ENCODE data around the gene DZIP1L.

Gene DZIP1L

DNA sequence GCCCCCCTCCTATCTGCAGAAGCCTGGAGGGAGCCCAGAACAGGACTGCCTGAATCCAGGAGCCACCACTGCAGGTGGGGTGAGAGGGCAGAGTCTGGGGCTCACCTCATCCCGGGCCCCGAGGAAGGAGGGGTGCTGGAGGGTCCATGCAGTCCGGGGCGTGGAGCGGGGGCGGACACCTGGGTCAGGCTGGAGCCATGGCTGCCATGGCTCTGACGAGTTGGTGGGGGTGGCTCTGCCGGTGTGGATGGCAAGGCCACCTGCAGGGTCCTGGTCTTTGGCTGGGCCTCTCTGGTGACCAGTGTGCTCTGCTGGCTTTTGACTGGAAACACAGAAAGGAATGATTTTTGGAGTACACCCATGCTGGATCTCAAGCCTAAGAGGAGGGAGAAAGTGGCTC is 47.4 kb downstream of the DZIP1L start:
- no peak for DNase-seq (ENCODE audit: low read depth in 2 of 2)

DNA sequence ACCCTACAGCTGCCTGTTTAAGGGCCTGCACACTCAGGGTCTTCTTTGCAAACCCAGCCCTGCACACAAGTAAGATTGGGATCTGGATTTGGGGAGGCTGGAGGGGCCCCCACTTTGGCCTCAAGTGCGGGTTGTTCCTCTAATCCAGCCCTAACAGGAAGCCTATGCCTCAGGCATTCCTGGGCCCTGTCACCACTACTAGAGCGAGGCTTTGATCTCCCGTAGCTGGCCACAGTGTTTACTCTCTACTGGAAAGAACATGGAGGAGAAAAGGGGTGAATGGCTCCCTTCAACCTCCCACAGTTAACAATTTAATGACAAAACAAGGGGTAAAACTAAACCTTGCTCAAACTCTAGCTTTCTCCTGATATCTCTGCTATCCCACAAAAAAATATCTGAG is 48.4 kb downstream of the DZIP1L start:
- no peak for DNase-seq (ENCODE audit: low read depth in 2 of 2)

DNA sequence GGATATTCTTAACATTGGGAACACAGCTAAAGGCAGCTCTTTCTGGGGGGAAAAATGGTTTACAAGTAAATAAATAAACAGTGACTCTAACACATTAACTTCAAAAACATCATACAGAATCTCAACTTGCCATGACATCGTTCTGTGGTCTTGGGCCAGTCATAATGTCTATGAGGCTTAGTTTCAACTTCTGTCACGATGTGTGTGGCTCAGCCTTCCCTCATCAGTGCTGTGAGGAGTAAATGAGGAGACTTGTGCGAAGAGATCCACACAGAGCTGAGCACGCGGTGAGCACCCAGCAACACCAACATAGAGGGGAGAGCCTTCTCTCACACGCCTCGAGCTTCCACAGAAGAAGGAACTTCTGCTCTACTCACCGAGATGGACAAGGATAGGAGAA is 49.0 kb downstream of the DZIP1L start:
- no peak for DNase-seq (ENCODE audit: low read depth in 2 of 2)

DNA sequence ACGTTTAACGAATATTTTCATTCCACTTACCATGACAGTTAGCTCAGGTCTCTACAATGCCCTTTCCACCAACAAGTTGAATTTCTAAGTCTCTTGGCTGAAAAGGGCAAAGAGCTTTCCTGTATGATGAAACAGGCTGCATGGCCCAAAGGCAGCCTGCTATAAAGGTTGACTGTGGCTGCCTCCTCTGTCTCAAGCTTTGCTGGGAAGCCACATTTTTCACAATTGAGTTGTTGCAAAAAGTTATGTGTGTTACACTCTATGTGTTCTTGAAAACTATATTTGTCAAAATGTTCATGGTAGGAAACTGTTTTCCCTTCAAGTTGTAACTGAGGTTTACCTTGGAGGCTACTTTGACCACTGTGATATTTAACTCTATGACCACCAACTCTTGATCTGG is 49.5 kb downstream of the DZIP1L start:
- DNase-seq (ENCODE audit: low read depth in 2 of 2): no peak

DNA sequence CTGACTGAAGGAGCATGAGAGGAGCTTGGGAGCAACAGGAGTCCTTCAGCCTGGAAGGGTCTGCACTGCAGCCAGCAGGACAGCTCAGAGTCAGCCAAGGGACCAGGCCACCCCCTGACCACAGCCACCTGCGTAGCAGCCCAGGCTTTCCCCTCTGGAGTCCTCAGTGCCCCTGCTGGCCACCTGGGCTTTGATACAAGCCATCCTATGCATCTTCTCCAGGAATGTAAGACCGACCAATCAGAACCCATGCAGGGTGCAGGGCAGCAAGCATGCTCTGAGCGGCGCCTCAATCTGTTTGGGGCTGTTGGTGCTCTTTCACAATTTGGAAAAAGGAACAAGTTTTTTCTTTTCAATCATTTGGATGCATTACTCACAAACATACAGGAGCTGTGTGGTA is 52.0 kb downstream of the DZIP1L start:
- DNase-seq (ENCODE audit: low read depth in 2 of 2): no peak

DNA sequence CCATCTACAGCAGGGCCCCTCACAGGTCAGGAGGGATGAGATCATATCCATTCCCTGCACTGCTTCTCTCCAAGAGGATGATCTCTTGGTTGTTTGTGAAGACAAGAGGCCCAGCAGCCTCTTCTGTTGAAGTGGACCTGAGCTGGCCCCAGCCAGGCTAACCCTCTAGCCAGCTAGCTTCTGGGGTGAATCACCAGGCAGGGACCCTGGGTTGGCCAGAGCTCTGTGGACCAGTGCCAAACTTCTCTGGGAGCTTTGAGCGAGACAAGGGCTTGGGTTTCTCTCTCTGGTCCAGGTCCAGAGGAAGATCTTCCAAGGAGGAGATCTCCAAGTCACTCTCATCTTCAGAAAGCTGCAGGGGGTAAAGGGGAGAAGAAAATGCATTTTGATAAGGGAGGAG is 52.8 kb downstream of the DZIP1L start:
- no peak for DNase-seq (ENCODE audit: low read depth in 2 of 2)

DNA sequence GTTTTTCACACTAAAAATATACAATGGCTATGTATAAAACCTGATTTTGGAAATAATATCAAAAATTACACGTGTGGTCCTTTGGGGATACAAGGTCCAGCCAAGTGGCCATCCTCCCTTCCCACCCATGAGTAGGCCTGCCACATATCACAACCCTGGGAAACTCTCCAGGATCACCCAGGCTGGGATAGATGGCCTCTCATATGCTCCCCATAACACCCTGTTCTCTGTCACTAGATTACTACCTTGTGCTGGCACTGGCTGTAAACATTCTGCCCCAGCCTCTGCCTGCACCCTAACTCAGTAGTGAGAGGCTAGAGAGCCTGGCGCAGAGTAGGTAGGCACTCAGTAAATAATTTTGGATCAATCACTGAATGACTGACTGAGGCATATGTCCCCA is 53.4 kb downstream of the DZIP1L start:
- no peak for DNase-seq (ENCODE audit: low read depth in 2 of 2)

DNA sequence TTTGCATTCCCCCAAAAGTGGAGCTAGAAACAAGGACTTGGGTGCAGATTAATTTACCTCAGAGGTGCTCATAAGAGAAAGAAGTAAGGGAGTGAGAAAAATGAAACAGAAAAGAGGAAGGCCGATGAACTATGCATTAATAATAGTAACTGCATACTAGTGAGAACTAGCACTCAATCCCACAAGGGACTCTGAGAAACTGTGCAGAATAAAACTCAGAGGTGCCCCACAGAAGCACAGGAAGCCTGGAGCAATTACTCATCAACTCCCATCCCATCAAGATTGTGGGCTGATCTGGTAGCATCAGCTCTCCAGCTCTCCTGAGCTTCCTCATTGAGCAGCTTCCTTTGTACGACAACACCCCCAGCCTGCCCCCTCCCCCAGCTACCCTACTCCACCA is 54.6 kb downstream of the DZIP1L start:
- DNase-seq (ENCODE audit: low read depth in 2 of 2): no peak

DNA sequence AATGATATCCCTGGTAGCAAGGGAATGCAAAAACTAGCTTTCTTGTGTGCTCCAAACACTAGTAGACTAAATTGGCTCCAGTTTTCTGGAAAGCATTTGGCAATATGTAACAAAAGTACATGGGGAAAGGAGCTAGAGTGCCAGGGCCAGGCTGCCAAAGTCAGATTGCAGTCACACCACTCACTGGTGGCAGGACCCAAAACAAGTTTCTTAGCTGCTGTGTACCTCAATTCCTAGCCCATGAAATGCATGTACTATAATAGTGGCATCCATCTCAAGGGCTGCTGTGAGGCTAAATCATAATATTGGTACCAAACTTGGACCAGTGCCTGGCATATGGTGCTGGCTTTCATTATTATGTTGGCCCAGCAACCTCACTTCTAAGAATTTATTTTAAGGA is 56.1 kb downstream of the DZIP1L start:
- DNase-seq (ENCODE audit: low read depth in 2 of 2): no peak

DNA sequence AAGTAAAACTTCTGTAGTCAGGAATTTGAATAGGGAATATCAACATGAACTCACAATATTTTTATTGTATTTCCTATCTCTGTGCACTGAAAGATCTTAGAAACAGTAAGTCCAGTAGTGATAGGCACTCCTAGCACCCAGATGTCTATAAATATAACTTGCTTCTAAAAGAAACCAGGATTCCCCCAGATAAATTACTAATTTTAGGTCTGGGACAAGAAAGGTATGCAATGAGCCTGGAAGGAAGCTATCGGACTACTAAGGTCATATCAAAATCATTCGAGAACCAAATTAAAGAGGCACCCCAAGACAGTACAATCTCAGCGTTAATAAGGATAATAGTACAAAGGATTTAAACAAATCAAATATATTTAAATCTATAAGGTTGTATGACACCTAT is 58.0 kb downstream of the DZIP1L start:
- DNase-seq (ENCODE audit: low read depth in 2 of 2): no peak

DNA sequence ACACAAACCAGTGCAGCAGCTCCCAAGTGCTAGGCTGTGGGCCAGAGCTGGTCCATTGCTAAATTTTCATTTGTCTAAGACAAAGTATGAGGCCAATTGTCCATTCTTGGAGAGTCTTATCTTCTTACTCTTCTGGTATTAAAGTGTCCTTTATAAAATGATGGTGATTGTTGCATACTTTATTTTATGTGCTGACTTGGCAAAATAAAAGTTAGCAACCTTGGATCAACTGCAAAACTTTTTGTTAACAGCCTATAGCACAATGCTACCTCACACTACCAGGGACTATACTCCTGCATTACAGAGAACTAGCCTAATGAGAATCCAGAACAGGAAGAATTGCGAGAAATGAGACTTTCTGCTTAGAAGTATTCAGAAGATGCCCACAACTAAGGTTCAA is 61.4 kb downstream of the DZIP1L start:
- no peak for DNase-seq (ENCODE audit: low read depth in 2 of 2)

DNA sequence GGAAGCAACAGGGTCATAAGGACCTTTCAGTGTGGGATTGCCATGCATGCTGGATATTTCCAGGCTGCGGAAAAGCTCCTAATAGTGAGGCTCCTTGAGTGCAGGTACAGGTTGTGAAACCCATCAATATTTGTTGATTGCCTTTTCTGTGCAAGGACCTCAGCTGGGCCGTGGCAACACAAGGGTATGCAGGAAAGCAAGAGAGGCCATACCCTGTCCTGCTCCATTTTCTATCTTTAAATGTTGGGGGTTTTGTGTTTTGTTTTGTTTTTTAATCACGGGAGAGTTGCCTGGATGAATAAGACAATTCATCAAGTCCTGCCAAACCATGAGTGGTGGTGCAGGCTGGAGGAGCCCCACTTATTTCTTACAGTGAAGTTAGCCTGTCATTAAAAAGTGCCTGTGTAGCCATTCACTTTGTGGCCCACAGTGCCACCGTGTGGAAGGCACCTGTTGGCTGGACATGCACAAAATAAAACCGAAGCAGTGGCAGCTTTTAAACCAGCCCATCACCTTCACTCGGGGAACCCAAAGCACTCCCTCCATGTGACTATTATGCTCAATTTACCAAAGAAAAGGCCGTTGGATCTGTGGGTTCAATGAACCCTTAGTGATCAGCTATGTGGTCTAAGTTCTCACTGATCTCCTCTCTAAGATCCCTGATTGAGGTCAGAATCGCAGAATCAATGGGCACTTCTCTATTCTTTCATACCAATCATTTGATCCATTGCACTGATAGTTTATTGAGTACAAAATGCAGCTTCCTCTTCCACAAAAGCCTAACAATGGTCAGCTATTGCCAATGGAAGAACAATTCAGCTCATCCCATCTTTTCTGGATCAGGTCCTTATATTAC is 63.2 kb downstream of the DZIP1L start:
- DNase-seq (ENCODE audit: low read depth in 2 of 2): no peak

DNA sequence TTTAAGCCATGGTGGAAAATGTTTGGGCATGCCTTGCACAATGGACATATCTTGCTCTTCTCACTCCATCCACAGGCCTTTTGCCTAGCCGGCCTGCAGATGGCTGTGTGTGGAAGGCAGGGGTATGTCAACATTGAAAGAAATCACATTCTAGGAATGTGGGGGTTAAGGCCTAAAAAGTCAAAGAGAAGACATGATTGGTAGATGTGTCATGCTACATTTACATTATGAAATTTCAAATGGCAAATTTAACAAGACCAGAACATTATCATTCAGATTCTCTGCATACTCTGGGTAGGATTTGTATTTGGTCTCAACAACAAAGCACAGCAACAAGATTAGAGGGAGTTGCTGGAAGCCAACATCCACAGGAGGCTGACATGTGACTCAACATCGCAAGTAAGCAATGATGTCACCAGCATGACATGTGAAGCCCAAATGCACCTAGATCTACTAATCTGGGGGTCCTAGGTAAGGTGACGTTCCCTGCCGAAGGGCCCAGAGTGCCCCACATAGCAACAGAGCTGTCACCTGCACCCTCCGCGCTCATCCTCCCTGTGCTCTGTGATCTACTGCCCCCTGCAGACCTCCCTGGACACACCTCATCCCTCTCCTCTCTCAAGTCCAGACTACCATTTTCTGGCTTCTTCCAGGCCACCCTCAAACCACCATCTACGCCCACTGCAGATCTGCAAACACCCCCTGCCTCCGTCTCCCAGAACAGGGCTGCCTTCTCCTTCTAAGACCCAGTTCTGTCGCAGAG is 66.1 kb downstream of the DZIP1L start:
- no peak for DNase-seq (ENCODE audit: low read depth in 2 of 2)

DNA sequence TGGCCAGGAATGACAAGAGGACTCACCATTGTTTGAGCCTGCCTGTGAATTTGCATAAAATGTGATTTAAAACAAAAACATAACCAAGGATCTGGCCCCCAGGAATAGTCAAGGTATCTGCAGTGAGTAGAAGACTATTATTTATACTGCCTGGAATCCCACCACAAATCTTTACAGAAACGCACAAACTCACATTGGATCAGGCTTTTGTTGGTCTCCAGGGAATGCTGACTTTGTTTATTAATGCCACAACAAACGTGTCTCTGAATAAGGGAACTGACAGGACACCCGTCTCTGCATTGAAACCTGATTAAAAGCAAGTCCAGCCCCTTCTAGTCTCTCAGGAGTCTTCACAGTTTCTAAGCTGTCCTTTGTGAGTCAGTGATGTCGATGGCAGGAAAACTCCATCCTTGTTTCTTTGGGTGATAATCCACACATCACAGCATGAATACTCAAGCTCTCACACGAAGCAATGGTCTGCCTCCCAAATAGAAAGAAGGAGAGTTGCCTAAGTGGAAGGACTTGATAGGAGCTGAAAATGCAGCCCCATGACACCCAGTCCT is 67.7 kb downstream of the DZIP1L start:
- no peak for DNase-seq (ENCODE audit: low read depth in 2 of 2)

DNA sequence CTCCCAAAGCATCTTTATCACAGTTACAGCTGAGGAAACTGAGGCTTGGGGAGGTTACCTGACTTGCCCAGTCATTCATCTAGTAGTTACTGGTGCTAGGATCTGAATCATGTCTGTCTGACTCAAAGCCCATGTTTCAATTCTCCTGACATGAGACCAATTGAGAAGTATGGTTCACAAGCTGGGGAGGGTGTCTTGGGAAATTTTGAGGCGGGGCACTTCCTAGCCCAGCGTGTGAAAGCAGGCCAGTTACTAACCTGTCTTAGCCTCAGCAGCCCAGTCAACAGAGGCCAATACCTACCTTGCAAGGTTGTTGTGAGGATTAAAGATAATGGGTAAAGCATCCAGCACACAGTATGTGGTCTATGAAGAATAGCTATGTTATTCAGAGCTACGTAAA is 68.5 kb downstream of the DZIP1L start:
- DNase-seq (ENCODE audit: low read depth in 2 of 2): no peak

DNA sequence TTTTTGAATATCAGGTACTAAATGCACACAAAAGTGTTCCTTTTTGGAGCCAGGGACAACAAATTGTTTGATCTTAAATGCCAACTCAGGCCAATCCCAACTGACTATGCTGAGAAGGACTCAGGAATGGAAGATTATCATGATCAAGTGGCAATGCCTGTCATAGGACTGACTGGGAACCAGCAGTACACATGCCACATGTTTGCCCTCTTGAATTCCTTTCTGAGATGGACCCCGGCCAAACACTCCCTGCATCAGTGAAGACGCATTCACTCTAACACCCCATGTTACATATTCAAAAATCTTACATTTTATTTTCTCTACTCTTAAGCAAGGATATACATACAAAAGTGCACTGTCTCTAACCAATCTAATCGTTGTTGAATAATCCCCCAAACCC is 69.3 kb downstream of the DZIP1L start:
- DNase-seq (ENCODE audit: low read depth in 2 of 2): no peak

DNA sequence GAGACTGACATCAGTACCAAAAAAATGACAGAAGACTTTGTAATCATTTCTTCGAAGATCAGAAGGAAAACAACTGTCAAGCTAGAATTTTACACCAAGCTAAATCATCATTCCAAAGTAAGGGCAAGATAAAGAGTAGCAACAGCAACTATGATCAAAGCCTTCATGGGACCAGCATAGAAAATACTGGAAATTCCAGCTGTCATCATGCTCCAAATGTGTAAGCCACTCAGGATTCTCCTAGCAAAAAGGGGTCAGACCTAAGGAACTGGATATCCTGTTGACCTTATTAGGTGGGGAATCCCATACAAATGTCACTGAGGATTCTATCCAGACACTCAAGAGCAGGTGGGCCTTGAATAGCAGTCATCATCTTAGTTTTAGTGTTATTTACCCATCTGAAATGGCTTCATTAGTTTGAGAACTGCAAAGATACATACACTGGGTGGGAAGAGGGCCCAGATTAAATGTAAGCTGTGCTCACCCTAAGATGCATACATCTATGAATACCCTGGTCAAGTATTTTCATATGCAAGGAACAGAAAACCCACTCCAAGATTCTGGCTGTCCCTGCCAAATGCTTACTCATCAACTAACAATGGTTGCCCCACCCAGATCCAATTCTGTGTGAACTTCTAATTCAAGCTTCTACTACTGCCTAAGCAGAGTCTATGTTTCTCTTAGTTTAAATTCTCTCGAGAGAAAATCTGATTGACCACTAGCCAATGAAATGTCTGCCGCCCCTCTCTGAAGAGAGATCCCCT is 72.0 kb downstream of the DZIP1L start:
- DNase-seq (ENCODE audit: low read depth in 2 of 2): no peak

DNA sequence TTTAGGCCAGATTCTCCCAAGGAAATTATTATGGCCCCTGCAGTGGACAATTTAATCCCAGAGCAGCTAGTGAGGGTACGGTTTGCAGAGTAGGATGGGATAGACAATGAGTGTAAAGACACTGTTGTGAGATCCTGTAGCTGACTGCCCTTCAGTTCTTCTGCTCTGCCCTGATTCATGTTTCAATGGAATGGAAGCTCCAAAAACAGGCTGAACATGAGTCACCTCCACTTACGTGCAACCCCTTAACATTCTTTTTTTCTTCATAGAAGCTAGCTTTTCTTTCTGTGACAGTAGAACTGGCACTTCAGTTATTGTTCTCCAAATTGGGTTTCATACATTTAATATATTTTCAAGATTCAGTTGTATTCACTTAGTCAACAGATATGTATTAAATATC is 73.4 kb downstream of the DZIP1L start:
- DNase-seq (ENCODE audit: low read depth in 2 of 2): no peak

DNA sequence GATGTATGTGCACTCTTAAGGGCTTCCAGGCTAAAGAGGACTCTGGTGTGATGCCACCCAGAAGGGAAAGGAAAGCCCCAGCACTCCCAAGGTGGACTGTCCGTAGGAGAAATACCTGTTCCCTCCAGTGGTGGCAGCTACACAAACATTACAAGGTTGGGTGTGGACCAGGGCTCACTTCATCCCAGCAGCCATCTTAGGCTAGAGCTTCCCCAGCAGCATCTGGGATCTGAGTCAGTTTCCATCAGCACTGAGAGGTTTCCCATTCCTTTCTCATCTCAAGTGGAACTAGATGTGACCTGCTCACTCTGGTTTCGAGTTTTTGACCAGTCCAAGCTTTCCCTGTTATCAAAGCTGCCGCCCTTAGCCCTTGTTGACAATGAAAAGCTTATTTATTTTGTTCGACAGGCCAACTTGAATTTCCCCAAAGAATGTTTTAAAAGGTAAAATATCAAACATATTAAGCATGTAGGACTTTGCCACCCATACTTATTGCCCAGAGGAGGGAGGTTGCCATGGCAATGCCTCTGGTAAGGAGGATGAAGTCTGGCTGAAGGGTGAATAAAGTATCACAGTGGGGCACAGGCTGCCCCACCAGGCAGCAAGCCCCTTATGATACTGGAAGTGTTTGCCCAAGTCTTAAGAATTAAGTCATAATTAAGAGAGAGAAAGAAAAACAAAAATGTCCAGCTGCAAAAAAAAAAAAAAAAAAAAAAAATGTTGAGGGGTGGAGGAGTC is 76.5 kb downstream of the DZIP1L start:
- no peak for DNase-seq (ENCODE audit: low read depth in 2 of 2)

DNA sequence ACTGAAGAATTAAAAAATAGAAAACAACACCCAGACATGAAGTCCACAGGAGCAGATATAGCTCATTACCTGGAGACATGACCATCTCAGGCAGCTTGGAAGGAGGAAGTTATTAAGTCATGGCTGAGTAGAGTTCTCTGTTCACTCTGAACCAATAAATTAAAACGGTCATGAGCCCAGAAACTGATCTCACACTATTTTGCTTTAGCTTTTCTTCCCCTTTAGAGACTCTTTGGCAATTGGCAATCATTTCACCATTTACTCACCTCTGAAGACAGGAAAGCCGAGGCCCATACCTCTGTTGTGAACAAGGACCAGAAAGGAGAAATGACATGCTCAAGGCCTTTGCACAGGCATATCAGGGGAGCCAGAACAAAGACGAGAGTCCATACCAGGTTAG is 78.8 kb downstream of the DZIP1L start:
- DNase-seq (ENCODE audit: low read depth in 2 of 2): no peak

DNA sequence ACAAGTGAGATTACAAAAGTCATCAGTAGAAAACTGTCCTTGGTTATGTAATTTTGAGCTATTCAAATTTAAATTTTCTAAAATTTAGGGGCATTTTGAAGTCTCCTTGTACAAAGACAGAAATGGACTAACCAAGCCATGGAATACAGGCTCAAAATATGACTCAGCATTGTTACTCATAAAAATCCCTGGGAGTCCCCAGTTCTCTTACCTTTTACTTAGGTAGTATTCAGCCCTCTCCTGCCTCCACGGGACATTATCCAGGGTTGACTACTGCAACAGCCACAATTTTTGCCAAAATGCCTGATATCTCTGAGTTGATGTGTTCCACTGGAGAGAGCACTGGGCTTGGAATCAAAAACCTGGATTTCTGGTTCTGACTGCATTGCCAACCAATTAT is 80.5 kb downstream of the DZIP1L start:
- no peak for DNase-seq (ENCODE audit: low read depth in 2 of 2)
